GM19240 (cell line): Measurements from ENCODE around the gene OR2T27.
"Not testable (repeated sequence)": the region's sequence is repeated elsewhere in the genome, so short reads cannot be mapped to it uniquely, and the experiment has no call there.

Experiments used
- DNase-seq: peaks from one replicate; pipeline ENCODE4 v3.0.0; 2011; ENCODE audit warnings: low spot score; ENCODE audit not compliant: insufficient read length

OR2T27 gene

DNA sequence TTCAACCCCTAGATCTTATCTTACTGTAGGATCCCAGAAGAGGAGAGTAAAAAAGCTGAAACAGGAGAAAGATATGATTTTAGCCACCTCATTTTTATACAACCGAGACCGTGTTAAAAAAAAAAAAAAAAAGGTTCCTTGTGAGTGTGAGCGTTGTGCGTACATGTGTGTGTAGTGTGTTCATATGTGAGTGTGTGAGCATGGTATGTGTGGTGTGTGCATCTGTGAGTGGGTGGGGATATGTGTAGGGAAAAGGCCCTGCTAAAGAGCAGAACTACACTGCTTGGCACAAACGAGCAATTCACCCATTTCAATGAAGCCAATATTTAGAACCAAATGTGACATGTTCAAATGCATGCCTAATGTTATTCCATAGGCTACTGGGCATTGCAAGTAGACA lies 13.7 kb downstream of the OR2T27 start:
- DNase-seq, result not testable (repeated sequence)

DNA sequence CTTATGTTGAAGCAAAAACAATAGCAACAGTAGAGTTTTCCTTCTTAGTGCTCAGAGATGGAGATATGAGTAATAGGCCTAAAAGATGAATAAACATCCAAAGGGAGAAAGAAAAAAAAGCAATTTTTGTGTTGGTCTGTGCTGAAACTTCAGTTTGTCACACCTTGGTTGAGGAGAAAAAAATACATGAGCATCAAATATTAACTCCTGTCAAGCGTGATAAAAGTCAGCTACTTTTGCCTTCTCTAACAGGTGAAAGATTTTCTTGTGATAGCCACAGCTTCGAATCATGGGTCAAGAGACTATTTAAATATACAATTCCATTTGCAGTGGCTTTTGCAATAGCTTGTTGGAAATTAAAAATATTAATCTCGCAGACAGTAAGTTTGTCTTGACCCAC lies 14.4 kb downstream of the OR2T27 start:
- not testable (repeated sequence) for DNase-seq

DNA sequence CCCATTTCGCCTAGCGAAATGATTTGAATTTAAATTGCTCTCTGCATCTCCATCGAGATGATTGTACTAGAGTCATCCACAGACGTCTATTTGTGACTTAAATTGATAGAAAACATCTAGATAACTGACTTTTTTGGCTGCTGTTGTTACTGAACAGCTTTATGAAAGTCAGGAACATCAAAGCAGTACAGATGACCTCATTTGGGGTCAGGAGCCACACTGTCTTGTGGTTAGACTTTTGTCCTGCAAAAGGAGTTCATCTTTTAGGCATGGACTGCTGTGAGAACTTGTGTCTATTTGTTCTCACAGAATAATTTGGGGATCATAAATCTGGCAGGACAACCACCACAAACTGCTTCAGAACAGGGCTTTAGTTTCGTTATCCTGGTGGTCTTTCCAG lies 15.7 kb downstream of the OR2T27 start:
- not testable (repeated sequence) for DNase-seq

DNA sequence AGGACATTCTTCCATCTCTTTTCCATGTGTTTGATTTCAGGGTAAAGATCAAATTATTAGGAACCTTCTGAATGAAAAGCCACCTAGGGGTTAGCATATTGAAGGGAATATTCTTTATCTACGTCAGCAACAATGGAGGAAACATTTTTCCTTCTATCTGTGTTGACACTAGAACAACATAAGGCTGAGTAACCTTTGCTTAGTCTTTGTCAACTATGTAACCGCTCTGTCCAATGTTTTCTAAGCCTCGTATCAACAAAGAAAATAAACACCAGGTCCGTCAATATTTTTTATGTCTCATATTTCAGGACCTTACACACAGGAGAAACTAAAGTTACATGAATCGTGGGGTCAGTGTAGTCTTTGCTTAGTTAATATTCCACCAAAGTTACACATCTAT lies 18.7 kb downstream of the OR2T27 start:
- DNase-seq, result not testable (repeated sequence)

- DNase-seq, result not testable (repeated sequence)
These were observed 20.3 kb downstream of the OR2T27 start, which contains the start of gene OR2T11 for GRCh38 chr1:248634991-248635390. Gene OR2T11, minus strand, starts transcription at chr1:248635091. Its CDS starts 7,963 bp downstream, at chr1:248627128.

DNA sequence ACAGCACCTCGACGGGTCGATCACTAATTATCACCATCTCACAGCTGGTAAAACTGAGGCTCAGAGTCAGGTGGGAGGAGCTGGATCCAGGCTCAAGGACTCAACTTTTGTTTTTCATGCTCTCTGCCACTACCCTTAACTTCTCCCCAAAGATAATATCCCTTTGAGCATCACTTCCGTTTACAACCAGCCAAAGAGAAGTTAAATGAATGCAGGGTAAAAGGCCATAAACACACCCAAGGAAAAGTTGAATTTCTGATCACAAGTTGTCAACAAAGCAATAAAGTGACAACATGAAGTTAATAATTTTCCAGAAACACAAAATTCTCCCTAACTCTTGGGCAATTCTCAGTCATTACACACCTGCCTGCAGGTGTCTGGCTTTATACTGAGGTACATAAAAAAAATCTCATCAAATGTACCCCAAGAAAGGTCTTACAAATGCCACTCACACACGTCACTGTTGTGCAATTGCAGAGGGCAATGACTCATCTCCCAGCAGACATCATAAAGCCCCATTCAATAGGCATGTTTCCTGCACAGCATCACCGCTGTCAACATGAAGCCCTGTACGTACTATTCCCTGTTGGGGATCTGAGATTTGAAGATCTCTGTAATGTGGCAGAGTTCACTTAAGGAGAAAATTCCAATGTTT lies 23.8 kb downstream of the OR2T27 start:
- DNase-seq, result no peak

DNA sequence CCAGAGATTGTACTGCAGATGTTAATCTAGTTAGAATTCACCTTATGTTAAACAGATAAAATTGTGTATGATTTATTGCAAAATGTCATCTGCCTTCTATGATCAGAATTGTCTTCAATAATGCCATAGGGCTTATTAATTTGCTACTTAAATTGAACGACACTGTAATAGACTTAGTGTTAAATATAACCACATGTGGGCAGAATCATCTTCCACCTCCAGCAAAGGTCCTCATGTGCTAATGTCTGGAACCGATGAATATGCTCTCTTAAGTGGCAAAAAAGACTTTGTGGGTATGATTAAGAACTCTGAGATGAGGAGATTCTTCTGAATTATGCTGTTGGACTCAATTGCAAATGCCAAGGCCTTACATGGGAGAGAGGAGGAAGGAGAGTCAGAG lies 24.8 kb downstream of the OR2T27 start:
- no peak for DNase-seq

- no peak for DNase-seq
These were observed 27.1 kb downstream of the OR2T27 start for GRCh38 chr1:248627971-248628844.

DNA sequence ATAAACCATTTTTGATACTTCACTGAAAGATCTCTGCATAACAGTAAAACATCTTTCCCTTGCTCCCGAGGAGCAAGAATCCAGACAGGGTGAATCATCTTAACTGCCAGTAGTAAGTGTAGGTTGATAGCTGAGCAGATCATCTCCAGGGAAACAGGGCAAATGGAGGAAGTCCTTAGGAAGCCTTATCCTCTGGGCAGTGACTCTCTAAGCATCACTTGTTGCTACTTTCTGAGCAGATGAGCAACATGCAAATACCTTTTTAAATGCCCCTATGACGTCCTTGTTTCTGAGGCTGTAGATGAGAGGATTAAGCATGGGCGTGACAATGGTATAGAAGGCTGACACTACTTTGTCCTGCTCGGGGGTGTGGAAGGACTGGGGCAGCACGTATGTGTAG lies 29.4 kb downstream of the OR2T27 start:
- no peak for DNase-seq

GRCh38 chr1:248625166-248625565 lies 30.2 kb downstream of the OR2T27 start:
- no peak for DNase-seq

GRCh38 chr1:248622570-248623001 lies 32.7 kb downstream of the OR2T27 start:
- DNase-seq, result no peak

DNA sequence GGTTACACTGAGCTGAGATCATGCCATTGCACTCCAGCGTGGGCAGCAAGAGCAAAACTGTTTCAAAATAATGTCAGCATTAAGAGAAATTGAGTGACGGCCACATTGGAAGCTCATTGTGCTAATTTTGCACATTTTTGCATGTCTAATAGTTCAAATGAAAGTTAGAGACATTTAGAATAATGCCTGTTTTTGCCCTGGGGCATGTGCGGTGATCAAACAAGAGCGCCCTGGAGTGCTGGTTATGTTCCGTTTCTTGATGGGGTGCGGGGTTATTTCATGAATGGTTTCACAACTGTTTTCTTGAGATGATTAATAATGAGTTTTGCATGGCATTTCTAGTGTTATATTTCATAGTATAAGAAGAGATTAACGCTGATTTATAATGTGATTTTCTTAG lies 33.6 kb downstream of the OR2T27 start:
- no peak for DNase-seq

- no peak for DNase-seq
These were observed 36.5 kb downstream of the OR2T27 start for GRCh38 chr1:248618878-248619277.

DNA sequence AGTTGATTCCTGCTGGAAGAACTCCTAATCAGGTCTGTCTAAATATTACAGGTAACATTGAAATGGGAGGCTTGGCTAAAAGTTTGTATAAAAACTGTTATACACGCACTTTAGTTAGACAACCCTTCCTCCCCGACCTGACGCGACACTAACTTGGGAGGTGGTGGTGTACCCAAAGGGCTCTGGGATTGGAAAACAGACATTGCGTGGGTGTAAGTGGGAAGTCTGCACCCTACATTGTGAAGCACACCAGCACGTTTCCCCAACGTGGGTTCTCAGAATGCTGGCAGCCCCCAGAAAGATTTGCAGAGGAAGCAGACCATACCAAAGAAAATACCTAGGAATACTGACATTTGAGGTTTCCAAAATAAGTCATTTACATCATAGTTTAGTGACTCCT lies 37.2 kb downstream of the OR2T27 start:
- DNase-seq, result no peak

GRCh38 chr1:248613742-248614141 lies 41.6 kb downstream of the OR2T27 start:
- DNase-seq, result no peak

GRCh38 chr1:248611883-248612414 lies 43.4 kb downstream of the OR2T27 start:
- no peak for DNase-seq

- no peak for DNase-seq
These were observed 45.0 kb downstream of the OR2T27 start for GRCh38 chr1:248610301-248610700.
